Measurements from ENCODE around the gene ARHGAP30.
"Not testable (repeated sequence)": the region's sequence is repeated elsewhere in the genome, so short reads cannot be mapped to it uniquely, and the experiment has no call there.

The ARHGAP30 gene

GRCh38 chr1:161037661-161038522, 31.8 kb downstream of the ARHGAP30 start:
- peak; percentile 32 for DNase-seq

GRCh38 chr1:161033751-161034150, 35.9 kb downstream of the ARHGAP30 start:
- no peak for DNase-seq

- no peak for DNase-seq
These were observed 37.3 kb downstream of the ARHGAP30 start for GRCh38 chr1:161032409-161032808.

- no peak for DNase-seq
These were observed 37.8 kb downstream of the ARHGAP30 start for GRCh38 chr1:161031874-161032273.

GRCh38 chr1:161029466-161029865, 40.2 kb downstream of the ARHGAP30 start:
- DNase-seq, result not testable (repeated sequence)

- DNase-seq, result not testable (repeated sequence)
These were observed 42.7 kb downstream of the ARHGAP30 start for GRCh38 chr1:161026954-161027353.

- DNase-seq, result not testable (repeated sequence)
These were observed 47.3 kb downstream of the ARHGAP30 start for GRCh38 chr1:161022432-161022831.

GRCh38 chr1:161021970-161022353, 47.7 kb downstream of the ARHGAP30 start:
- DNase-seq, result no peak

GRCh38 chr1:161021165-161021969, 48.3 kb downstream of the ARHGAP30 start:
- peak; percentile 99 for DNase-seq

- DNase-seq, result peak; percentile 86
These were observed 49.1 kb downstream of the ARHGAP30 start, which contains the start of gene F11R for GRCh38 chr1:161020509-161021164. Gene F11R (minus strand): TSS chr1:161021152. CDS start chr1:161021073, 79 bp downstream.

- peak; percentile 71 for DNase-seq
These were observed 49.8 kb downstream of the ARHGAP30 start for GRCh38 chr1:161019751-161020495.

GRCh38 chr1:161019111-161019660, 50.5 kb downstream of the ARHGAP30 start:
- not testable (repeated sequence) for DNase-seq

- no peak for DNase-seq
These were observed 51.1 kb downstream of the ARHGAP30 start for GRCh38 chr1:161018631-161018930.

- DNase-seq, result no peak
These were observed 51.7 kb downstream of the ARHGAP30 start for GRCh38 chr1:161017756-161018630.

GRCh38 chr1:161017181-161017580, 52.5 kb downstream of the ARHGAP30 start:
- DNase-seq, result not testable (repeated sequence)

GRCh38 chr1:161016683-161017082, 53.0 kb downstream of the ARHGAP30 start:
- not testable (repeated sequence) for DNase-seq

- DNase-seq, result no peak
These were observed 56.0 kb downstream of the ARHGAP30 start for GRCh38 chr1:161013488-161014230.

GRCh38 chr1:161013131-161013487, 56.6 kb downstream of the ARHGAP30 start:
- no peak for DNase-seq

- no peak for DNase-seq
These were observed 57.3 kb downstream of the ARHGAP30 start for GRCh38 chr1:161012420-161012819.

- no peak for DNase-seq
These were observed 60.0 kb downstream of the ARHGAP30 start for GRCh38 chr1:161009602-161010211.
